Duodenal mucosa (tissue), 2 donors: Measurements from ENCODE around the gene KLHDC7A.
"Not testable (repeated sequence)": the region's sequence is repeated elsewhere in the genome, so short reads cannot be mapped to it uniquely, and the experiment has no call there.

ENCODE experiments used
- H3K27ac ChIP-seq: one replicate; pipeline ENCODE4 v1.7.0; 2013; ENCODE audit warnings: low read depth, low read length
- H3K27me3 ChIP-seq, 2 donors: one replicate each; pipeline ENCODE4 v1.7.0; 2013; ENCODE audit warnings: low read length in 2 of 2, control low read depth in 1 of 2; ENCODE audit not compliant: insufficient read depth in 2 of 2, control insufficient read depth in 1 of 2
- H3K36me3 ChIP-seq, 2 donors: one replicate each; pipeline ENCODE4 v1.7.0; 2013; ENCODE audit warnings: low read length in 2 of 2, control low read depth in 1 of 2; ENCODE audit not compliant: insufficient read depth in 2 of 2, control insufficient read depth in 1 of 2
- H3K4me1 ChIP-seq, 2 donors: one replicate each; pipeline ENCODE4 v1.7.0; 2013; ENCODE audit warnings: low read length in 2 of 2, control low read depth in 1 of 2; ENCODE audit not compliant: insufficient read depth in 2 of 2, control insufficient read depth in 1 of 2
- H3K4me3 ChIP-seq, 2 donors: one replicate each; pipeline ENCODE4 v1.7.0; 2013; ENCODE audit warnings: low read length in 2 of 2, low read depth in 1 of 2
- H3K9ac ChIP-seq, 2 donors: one replicate each; pipeline ENCODE4 v1.7.0; 2013; ENCODE audit warnings: low read length in 2 of 2, low read depth in 1 of 2
- H3K9me3 ChIP-seq, 2 donors: one replicate each; pipeline ENCODE4 v1.7.0; 2013; ENCODE audit warnings: low read length in 2 of 2, control low read depth in 1 of 2; ENCODE audit not compliant: control insufficient read depth in 1 of 2

Gene KLHDC7A

DNA sequence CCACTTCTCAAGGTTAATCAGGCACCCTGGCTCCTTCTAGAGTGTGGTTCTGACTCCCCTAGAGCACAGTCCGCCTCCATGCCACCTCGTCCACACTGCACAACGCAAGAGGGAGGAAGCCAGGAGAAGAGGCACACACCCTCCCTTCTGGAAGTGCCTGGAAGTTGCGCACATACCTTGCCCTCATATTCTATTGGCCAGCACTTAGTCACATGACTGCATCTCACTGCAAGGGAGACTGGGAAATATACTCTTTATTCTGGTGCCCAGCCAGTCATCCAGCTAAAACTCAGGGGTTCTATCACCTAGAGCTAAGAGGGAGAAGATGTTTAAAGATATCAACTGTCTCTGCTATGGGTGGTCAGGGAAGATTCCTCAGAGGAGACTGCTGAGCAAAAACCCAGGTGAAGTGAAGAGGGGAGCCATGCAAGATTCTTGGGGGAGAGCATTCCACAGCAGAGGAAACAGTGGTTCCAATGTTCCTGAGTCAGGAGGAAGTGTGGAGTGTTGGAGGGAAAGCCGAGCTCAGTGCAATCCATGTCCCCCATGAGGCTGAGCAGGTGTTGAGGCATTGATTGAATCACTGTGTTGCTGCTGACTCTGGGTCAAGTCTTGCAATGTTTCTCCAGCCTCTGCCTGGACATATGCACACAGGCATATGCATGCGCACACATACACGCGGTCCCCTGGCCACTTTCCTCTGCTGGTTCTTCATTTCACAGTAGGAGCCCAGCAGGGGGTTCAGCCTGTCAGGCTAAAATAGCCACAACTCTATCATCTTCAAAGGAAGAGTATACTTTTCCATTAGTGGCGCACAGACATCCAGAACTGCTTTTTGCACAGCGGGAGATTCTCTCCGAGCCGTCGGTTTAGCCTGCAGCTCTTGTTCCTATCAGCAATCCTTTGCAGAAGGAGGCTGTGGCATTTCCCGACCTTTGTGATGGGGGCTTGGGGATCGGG lies 22.3 kb upstream of the KLHDC7A start:
- H3K27me3 ChIP-seq = peaks cover 0 to 5% of the 10 kb centered on the region in 2 donors
- H3K9me3 ChIP-seq = no peaks in the 10 kb centered on the region
- no peaks in the 10 kb centered on the region for H3K4me1 ChIP-seq
- no peak overlapping the region for H3K4me3 ChIP-seq
- no peak overlapping the region for H3K27ac ChIP-seq
- H3K9ac ChIP-seq = no peak overlapping the region
- H3K36me3 ChIP-seq = no peaks in the 10 kb centered on the region

- no peak overlapping the region for H3K27ac ChIP-seq
- no peak overlapping the region for H3K4me3 ChIP-seq
- no peaks in the 10 kb centered on the region for H3K9me3 ChIP-seq
- peaks cover 0 to 5% of the 10 kb centered on the region in 2 donors for H3K27me3 ChIP-seq
- H3K4me1 ChIP-seq = peaks cover 0 to 9% of the 10 kb centered on the region in 2 donors
- H3K36me3 ChIP-seq = no peaks in the 10 kb centered on the region
- no peak overlapping the region for H3K9ac ChIP-seq
These were observed 19.1 kb upstream of the KLHDC7A start for GRCh38 chr1:18461656-18462055.

DNA sequence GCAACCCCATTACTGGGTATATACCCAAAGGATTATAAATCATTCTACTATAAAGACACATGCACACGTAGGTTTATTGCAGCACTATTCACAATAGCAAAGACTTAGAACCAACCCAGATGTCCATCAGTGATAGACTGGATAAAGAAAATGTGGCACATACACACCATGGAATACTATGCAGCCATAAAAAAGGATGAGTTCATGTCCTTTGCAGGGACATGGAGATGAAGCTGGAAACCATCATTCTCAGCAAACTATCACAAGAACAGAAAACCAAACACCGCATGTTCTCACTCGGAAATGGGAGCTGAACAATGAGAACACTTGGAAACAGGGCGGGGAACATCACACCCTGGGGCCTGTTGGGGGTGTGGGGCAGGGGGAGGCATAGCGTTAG lies 18.2 kb upstream of the KLHDC7A start:
- H3K27ac ChIP-seq, H3K4me1 ChIP-seq, H3K4me3 ChIP-seq, H3K27me3 ChIP-seq, H3K36me3 ChIP-seq, H3K9me3 ChIP-seq, H3K9ac ChIP-seq: not testable (repeated sequence)

- no peaks in the 10 kb centered on the region for H3K9me3 ChIP-seq
- H3K9ac ChIP-seq = no peak overlapping the region
- no peak overlapping the region for H3K4me3 ChIP-seq
- H3K27me3 ChIP-seq = peaks cover 0 to 5% of the 10 kb centered on the region in 2 donors
- H3K36me3 ChIP-seq = no peaks in the 10 kb centered on the region
- H3K27ac ChIP-seq = no peak overlapping the region
- H3K4me1 ChIP-seq = peaks cover 0 to 9% of the 10 kb centered on the region in 2 donors
These were observed 17.7 kb upstream of the KLHDC7A start for GRCh38 chr1:18463063-18463462.

GRCh38 chr1:18463984-18464664 lies 16.6 kb upstream of the KLHDC7A start:
- no peak overlapping the region for H3K4me3 ChIP-seq
- peaks cover 0 to 9% of the 10 kb centered on the region in 2 donors for H3K4me1 ChIP-seq
- H3K27me3 ChIP-seq = peaks cover 0 to 5% of the 10 kb centered on the region in 2 donors
- no peaks in the 10 kb centered on the region for H3K9me3 ChIP-seq
- H3K27ac ChIP-seq = no peak overlapping the region
- no peaks in the 10 kb centered on the region for H3K36me3 ChIP-seq
- no peak overlapping the region for H3K9ac ChIP-seq

GRCh38 chr1:18464665-18465050 lies 16.1 kb upstream of the KLHDC7A start:
- H3K36me3 ChIP-seq = no peaks in the 10 kb centered on the region
- H3K4me1 ChIP-seq = peaks cover 0 to 9% of the 10 kb centered on the region in 2 donors
- H3K9me3 ChIP-seq = no peaks in the 10 kb centered on the region
- peaks cover 0 to 5% of the 10 kb centered on the region in 2 donors for H3K27me3 ChIP-seq
- H3K9ac ChIP-seq = no peak overlapping the region
- H3K27ac ChIP-seq = no peak overlapping the region
- H3K4me3 ChIP-seq = no peak overlapping the region

DNA sequence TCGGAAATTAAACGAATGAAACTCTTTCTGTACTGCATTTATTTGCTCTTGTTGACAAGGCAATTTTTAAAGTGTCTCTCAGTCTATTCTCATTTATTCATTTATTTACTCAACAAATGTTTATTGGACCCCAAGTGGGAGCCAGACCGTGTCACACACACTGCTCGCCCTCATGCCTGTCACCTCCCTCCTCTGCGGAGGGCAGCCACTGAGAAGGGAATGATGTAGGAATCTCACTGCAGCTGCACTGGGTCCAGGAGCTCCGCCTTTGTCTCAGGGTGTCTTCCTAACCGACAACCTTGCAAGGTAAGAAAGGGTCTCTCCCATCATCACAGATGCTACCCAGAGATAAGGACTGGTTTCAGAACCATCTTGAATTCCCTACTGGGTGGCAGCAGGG lies 14.1 kb upstream of the KLHDC7A start:
- no peak overlapping the region for H3K27ac ChIP-seq
- no peak overlapping the region for H3K9ac ChIP-seq
- no peaks in the 10 kb centered on the region for H3K27me3 ChIP-seq

DNA sequence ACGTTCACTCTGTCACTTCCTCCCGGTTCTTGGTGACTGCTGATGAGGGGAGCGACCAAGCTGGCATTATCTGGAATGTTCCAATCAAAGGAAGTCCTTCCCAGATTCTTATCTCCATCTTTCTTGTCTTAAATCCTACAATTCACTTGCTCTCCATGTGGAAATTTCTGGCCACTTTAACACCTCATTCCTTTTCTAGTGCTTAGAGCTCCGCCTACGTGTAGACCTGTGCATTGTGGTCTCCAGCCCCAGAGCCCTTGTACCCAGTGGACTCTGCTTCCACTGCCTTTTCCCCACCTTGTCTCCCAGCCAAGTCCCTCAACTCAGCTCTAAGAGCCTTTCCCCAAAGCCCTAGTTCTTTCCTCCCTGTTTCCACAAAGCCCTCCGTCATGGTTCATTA lies 12.2 kb upstream of the KLHDC7A start:
- H3K9ac ChIP-seq = no peak overlapping the region
- H3K9me3 ChIP-seq = no peaks in the 10 kb centered on the region
- H3K27me3 ChIP-seq = no peaks in the 10 kb centered on the region
- H3K4me3 ChIP-seq = no peak overlapping the region
- H3K36me3 ChIP-seq = no peaks in the 10 kb centered on the region
- peaks cover 0 to 9% of the 10 kb centered on the region in 2 donors for H3K4me1 ChIP-seq
- H3K27ac ChIP-seq = no peak overlapping the region

More for the DNA sequence above, 14.1 kb upstream of the KLHDC7A start:
- Histone ChIP-seq H3K9me3 (no peaks in the 10 kb centered on the region), H3K4me3 (no peak overlapping the region), H3K4me1 (peaks cover 0 to 9% of the 10 kb centered on the region in 2 donors), H3K36me3 (no peaks in the 10 kb centered on the region)

DNA sequence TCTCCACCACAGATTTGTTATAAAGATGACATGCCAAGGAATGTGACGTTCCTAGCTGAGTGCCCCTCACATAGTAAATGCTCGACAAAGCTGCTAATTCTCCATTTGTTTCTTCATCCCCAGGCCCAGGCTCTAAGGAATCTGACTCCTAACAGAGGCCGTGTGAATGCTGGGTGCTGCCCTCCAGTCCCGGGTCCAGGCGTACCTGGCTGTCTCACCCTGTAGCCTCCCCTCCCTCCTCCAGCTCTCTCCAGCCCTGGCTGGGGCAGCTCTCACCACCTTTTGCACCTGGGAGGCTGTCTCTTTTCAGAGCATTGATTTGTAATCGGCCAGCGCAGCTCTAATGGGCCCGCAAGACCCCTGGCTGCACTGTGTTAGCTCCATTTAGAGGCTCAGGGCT lies 11.2 kb upstream of the KLHDC7A start:
- Histone ChIP-seq H3K9me3 (no peaks in the 10 kb centered on the region), H3K4me1 (peaks cover 0 to 4% of the 10 kb centered on the region in 2 donors)

DNA sequence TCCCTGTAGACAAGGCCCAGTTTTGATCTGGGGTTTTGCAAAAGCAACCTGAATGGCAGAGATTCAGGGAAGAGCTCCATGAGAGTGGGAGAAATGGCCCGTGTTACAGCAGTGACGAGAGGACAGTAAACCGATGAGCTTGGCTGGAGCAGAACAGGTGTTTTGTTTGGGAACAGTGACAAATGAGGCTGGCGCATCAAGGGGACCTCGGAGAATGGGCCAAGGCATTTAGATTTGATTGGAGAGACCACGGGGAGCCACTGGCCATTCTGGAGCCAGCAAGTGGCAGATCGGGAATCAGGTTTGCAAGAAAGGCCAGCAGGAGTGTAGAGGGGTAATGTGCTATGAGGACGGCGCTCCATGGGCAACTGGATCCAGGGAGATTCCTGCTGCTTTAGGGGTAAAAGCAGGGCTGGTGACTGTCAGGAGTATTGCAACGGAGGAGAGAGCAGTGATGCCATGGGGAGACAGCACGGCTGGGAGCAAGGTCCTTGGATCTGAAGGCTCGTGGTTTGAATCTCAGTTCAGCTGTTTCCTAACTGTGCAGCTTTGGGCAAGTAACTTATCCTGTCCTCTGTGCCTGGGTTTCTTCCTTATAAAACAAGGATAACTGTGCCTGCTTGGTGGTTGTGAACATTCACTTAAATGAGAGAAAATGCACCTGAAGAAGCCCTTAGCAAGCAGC lies 9.9 kb upstream of the KLHDC7A start:
- H3K4me1 ChIP-seq = no peaks in the 10 kb centered on the region
- H3K9ac ChIP-seq = no peak overlapping the region
- H3K36me3 ChIP-seq = no peaks in the 10 kb centered on the region
- H3K4me3 ChIP-seq = no peak overlapping the region
- H3K9me3 ChIP-seq = no peaks in the 10 kb centered on the region
- no peak overlapping the region for H3K27ac ChIP-seq
- no peaks in the 10 kb centered on the region for H3K27me3 ChIP-seq

More for the DNA sequence above, 11.2 kb upstream of the KLHDC7A start:
- Histone ChIP-seq H3K4me3 (no peak overlapping the region), H3K27ac (no peak overlapping the region), H3K9ac (no peak overlapping the region), H3K36me3 (no peaks in the 10 kb centered on the region), H3K27me3 (no peaks in the 10 kb centered on the region)
